GM19328 (cell line): ENCODE measurements around the gene BMPR1B.

Experiments
- ATAC-seq: cut with Tn5 transposase; IDR thresholded peaks from one replicate; pipeline ENCODE4 v1.9.1; 2021; ENCODE audit warnings: mild to moderate bottlenecking, moderate library complexity; ENCODE audit not compliant: unreplicated experiment

BMPR1B gene

DNA sequence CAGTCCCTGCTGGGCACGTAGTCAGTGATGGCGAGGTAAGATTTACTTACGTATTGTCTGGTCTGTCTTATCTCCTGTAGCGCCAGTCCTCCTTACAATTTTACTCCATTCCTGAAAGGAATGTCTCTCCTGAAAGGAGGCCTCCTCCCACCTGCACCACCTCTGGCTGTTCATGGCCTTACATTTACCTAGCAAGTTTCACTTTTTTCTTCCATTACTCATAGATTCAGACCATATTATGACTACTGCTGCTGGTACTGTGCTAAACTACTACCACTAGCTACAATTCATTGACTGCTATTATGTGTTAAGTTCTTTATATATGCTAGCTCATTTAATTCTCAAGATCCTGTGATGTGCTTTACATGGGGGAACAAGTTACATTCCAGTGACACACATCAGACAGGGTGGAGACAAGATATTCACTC is 189.9 kb downstream of the BMPR1B start:
- ATAC-seq = no peak

DNA sequence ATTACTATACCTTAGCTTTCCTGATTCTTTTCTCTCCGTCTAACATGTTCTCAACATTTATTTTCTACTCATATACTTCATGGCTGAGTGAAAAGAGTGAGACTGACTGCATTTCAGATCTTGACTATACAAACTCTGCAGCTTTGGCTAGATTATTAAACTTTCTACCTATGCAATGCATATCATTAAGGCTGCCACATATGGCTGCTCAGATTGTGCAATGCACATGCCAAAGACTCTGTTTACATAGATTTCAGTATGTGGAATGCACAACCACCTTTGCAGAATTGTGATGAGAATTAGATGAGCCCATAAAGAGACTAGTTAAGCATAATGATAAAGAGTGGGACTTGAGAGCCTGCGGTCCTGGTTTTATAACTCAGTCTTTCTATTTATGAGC is 196.5 kb downstream of the BMPR1B start:
- no peak for ATAC-seq

DNA sequence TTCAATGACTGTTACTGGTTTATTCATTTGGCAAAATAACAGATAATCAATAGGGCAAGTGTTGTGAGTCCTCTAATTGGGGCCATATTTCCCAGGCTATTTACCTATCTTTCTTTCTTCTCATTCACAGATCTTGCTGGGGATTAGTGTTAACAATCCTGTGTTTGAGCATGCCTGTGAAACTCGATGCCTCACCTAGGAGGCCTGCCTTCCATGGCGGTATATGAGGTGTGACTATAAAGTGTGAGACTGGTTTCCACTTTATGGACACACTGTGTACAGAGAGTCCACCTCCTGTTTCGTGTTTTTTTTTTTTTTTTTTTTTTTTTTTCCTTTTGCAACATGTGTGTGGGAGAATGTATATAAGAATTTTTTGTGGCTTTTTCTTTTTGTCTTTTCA is 199.3 kb downstream of the BMPR1B start:
- no peak for ATAC-seq

DNA sequence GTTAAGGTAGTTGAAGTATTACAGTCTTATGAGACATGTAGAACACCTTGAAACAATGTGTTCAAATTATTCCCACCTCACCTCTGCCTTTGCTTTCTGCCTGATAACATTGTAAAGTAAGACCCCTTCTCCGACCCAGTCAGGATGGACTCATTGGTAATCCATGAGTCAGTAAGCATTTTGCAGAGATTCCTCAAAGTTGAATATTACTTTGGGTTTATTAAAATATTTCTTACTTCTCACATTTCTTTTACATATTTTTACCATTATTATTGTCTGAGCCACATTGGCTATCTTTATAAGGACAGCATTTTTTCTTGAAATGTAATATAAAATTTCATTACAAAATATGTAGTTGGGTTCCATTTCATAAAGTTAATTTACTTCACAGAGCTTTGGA is 201.6 kb downstream of the BMPR1B start:
- no peak for ATAC-seq

DNA sequence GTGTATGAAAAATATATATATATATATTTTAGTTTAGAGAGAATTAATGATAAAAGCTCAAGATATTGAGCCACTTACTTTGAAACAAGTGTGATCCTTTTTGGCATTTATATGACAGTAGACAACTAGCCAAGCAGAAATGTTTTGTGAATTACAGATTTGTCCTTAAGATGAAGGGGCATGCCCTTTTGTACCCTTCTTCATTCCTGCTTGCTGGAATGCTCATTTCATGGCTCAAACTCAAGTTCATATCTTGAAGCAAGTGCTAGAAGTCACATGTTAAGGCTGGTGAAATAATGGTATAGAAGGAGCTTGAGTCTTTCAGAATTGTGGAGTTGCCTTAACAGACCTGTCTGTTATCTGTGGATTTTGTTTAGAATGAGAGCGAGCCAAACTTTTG is 203.0 kb downstream of the BMPR1B start:
- no peak for ATAC-seq

DNA sequence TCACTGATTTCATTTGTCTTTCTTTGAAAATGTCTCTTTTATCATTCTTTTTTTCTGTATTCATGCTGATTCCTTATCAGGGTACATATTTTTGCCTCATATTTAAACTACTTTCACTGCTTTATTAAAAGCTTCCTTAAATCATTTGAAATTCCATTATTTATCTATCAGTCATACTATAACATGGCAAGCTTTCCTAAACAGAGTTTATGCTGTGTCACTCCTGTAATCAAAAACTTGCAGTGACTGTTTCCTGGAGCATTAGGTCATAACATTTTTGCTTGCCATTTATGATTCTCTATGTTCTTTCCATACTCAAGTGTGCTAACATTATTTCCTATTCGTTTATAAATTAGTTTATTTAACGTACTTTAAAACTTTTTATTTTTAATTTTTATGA is 203.7 kb downstream of the BMPR1B start:
- no peak for ATAC-seq

DNA sequence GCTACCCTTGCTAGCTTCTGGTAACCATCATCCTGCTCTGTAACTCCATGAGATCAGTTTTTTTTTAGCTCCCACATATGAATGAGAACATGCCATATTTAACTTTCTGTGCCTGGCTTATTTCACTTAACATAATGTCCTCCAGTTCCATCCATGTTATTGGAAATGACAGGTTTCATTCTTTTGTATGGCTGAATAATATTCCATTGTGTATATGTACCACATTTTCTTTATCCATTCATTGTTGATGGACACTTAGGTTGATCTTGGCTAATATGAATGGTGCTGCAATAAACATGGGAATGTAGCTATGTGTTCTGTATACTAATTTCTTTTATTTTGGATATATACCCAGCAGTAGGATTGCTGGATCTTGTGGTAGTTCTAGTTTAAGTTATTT is 204.7 kb downstream of the BMPR1B start:
- ATAC-seq = no peak

DNA sequence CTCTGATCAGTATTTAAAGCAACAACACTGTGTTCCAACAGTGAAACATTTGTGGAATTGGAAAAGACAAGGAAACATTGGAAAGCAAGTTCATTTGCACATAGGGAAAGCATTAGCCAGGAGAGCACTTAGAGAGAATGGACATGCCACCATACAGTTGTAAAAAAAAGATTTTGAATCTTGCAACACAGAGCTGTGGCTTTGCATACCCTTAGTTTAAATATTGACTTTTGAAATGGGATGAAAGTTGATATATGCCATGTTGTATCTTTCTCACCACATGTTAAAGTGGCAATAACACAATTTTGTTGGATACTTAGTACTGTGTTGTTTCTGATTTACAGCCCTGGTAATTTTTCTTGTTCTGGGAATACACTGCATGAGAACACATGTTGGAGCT is 208.1 kb downstream of the BMPR1B start:
- no peak for ATAC-seq

DNA sequence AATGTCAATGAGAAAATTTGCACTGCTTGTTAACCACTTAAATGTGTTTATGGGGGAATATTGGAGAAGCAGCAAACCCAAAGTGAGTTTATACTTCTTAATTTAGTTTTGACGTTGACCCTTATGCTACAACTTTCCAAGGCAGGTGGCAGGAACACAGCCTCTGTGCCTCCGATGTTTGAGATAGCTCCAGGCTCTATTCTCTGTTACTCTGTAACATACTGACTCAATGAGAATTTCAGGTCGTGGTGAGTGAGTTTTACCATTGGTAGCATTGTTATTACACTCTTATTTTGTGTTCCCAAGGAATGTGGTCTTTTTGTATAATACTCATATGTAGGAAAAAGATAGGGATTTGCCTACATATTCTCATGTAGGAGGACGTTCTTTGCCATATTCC is 210.7 kb downstream of the BMPR1B start:
- no peak for ATAC-seq

DNA sequence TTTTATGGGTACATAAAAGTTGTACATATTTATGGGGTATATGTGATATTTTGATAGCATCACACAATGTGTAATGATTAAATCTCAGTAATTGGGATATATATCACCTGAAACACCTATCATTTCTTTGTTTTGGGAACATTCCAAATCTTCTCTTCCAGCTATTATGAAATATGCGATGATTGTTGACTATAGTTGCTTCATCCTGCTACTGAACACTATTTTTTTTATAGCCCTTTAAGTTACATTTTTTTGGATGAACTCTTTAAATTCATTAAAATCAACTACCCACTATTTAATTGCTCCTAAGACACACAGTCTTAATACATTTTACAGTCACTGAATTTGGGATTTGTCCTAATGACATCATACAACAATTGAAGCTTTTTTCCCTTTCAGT is 212.9 kb downstream of the BMPR1B start:
- no peak for ATAC-seq

DNA sequence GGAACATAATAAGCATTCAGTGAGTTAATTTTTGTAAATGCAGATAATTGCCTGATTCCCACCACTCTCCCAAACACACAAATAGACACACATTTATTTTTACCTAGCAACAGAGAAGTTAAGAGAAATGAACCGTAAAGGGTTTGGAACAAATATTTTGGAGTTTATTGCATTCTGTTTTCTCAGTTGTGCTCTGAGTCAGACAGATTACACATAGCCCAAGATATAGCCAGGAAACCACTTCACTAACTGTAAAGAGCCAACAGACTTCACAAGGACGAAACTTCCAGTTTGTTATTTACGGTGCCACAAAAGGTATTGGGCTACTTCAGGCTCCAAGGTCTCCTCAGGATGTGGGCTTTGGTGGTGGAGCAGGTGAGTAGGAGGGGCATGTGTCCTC is 217.0 kb downstream of the BMPR1B start:
- ATAC-seq = no peak

DNA sequence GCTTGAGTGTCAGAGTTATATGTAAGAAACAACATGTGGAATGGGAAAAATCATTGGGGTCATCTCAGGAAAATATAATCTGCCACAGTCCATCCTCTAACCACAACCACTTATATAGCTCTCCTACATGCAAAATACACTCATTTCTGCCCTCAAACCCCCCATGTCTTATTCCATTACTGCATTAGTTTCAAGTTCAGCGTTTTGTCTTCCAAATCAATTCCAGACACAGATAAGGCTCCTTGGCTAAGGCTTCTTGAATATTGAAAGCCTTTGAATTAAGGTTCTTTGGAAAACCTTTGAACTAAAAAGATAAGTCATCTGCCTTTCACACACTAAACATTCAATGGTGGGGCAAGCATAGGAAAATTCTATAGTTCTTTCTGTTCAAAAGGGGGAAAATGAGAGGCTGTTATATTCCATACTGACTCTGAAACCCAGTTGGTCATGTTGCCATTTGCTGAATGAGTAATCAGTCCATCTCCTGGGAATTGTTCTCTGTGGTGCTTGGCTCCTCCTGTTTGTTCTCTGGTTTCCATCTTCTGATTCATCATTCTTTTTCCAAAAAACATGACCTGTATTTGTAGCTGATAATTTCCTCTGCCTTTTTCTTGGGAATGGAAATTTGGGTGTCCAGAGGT is 218.7 kb downstream of the BMPR1B start:
- ATAC-seq = no peak

DNA sequence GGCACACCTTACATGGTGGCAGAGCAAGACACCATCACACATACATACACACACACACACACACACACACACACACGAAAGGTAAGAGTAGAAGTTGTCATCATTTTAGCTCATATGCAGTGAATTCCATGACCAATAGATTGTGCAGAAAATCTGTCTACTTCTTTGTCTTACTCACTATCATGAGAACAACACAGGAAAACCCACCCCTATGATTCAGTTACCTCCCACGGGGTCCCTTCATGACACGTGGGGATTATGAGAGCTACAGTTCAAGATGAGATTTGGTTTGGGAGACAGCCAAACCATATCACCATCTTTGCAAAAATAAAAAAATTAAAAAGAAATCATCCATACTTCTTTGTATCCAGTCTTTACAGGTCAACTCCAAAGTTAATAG is 221.1 kb downstream of the BMPR1B start:
- ATAC-seq = no peak

DNA sequence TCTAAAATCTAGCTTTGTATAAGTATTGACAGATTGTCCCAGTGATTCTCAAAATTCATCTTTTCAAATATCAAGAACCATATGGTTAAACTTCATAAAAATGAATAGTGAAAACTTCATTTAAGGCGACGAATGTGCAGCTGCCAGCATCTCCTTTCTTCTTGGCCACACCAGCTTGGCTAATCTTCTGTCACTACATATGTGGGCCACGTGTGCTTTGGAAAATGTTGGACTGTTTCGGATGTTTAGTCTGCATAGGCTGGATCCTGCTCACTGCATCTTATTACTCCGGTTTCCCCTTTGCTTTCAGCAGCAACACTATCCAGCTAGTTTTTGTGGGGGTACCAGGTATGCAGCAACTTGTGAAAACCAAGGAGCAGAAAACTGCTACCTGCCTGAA is 221.9 kb downstream of the BMPR1B start:
- no peak for ATAC-seq

DNA sequence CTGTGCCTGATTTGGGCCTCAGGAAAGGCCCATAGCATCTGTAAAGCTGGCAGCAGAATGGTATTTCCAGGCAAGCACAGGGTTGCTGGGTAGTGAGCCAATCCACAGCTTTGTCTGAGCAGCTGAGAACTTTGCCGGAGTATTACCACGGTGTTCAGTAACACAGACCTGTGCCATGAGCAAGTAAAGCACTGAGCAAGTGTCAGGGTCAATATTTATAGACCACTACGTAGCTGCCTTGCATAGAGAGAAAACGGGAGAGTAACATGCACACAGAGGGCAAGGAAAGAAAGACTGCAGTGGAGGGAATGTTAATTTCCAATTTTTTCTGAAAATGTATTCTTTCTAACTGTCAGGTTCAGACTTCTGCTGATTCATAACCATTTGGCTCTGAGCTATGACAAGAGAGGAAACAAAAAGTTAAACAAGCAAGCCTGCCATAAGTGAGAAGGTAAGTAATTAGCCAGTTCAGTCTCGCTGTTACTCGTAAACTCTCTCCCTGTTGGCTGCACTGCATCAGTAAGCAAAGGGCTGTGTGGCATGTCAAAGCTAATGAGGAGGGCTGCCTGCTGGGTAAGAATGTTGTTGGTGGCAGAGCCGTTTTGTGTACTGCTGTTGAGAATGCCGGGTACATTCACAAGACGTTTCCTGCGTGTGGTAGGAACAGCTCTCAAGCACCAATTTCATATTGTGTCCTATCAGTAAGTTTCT is 238.1 kb downstream of the BMPR1B start:
- no peak for ATAC-seq

DNA sequence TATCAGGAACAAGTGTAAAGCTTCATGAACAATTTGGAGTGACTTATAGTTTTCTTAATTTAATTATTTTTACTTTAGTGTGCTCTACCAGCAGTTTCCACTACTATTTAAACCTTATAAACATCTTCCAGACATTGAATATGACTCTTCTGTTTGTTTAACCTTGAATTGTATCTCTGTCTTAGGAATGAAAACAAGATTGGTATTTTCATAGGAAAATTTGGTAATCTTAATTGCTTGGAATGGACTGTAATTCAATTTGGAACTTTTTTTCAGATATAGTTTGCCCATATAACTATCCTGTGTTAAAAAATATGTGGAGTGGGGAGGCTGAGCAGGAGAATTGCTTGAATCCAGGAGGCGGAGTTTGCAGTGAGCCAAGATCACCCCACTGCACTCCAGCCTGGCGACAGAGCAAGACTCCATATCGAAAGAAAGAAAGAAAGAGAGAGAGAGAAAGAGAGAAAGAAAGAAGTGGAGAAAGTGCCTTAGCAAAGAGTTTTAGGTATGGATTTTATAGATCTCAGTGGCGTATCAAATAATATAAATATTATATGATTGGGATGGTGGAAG is 242.4 kb downstream of the BMPR1B start:
- no peak for ATAC-seq

DNA sequence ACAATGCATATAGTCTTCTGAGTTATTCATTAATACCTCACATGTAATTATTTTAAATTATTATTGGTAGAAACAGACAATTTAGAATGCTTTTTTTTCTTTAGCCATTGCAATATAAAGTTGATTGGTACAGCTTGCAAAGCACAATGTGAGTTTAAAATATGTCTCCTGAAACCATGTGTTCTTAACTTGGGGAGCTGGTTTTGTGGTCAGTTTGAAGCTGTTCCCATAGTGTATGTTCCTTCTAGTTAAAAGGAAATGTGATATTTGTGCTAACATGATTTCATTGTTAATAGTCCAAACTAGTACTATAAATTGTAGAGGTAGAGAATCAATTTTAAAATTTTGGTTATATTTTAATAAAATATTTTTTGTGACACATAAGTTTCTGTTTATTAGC is 247.2 kb downstream of the BMPR1B start:
- no peak for ATAC-seq

DNA sequence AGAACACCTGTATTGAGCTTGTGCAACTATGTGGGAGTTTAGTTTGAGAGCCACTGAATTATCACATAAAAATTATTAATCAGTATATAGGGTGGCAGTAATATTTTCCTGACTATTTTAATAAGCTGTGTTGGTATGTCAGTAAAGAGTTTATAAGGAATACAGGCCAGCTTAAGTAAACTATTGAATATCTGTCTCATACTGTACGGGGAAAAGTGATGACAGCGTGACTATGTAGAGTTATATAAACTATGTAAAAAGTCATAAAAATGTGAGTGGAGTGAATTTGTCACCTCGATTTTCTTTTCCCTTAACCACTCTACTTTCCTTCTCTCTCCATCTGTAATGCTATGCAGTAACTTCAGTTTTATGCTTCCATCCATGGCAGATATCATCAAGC is 250.2 kb downstream of the BMPR1B start:
- ATAC-seq = no peak

DNA sequence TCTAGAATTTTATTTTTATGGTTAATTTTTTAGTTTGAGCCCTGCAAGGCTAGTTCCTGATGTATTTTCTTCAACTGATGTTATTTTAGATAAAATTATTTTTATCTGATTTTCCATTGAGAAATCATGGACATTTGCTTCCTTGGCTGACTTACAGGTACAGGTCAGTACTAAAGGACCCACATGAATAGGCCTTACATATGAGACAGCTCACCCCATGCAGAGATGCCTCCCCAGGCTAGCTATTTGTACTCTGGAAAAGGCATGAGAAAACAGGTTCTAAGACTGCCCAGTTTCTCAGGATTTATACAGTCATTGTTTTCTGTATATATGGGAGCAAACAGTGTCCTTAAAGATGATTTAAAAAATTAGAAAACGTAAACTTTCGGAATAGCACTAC is 255.5 kb downstream of the BMPR1B start:
- ATAC-seq = no peak

DNA sequence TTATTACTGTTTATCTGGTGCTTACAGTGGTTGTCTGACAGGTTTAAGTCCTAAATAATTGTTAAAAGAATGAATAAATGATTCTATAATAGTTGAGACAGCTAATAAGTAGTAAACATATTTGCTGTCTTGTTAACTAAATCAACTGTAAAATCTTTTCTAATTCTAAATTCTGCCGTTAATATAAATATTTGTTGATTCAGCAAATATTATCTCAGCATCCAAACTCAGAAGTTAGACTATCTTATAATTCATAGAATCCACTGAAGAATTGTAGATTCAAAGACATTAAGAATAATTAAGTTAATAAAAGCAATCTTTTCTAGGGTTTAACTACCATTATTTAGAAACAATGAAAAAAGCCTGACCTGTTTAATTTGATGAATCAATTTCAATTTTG is 256.3 kb downstream of the BMPR1B start:
- no peak for ATAC-seq

DNA sequence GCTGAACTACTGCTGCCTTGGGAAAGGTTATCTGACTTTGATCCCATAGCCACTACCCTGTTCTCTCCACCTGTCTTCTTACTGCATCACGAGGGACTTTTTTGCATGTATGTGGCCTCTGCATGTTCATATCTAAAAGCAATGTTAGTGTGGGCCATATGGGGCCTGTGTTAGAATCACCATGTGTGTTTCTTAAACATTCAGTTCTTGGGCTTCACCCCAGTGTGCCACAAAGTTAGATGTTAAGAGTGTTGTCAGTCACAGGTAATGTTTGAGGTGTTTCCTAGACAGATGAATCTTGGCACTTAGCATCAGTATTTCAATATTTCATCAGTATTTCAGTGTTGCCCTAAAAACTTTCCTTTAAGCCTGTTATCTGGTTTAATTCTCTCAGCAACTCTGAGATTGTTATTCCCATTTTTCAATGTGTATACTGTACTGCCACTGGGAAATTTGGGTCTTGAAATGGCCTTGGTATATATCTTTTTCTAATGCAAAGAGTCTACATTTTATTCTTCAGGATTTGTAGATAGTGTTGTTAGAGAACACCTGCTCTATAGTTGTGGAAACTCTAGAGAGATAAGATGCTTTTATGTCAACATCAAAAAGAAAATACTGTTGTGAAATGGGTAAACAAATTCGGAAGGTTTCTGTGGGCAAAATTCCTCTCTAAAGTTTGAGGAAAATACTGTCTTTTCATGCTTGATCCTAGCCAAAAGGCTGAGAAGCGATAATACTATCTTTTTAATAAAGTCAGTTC is 259.7 kb downstream of the BMPR1B start:
- no peak for ATAC-seq

DNA sequence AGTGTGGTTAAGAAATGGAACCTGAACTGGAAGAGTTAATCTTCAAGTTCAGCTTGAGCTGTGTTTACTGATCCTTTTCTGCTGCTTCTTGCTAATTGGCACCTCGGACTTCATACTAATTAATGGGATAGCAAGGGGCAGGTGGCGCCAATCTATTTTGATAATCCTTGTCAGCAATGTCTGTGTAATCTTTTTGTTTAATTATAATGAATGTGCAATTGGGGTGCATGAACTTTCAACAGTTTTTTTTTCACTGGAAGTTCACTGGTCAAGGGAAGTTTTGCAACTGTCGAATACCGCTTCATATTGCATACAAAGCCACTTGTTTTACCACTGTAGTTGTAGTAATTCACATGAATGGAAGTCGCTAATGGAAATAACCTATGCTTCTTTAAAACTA is 261.0 kb downstream of the BMPR1B start:
- ATAC-seq = no peak
